IMR-90 (cell line): Measurements from ENCODE around the gene SCTR. TPM values are rescaled to one million over a fixed set of nuclear protein-coding genes. Genes with fewer than 3 reads are reported as not detected.

Experiments used
- ATAC-seq: fragments of 200-7000 bp; cut with Tn5 transposase; 2 replicates; pipeline ENCODE4 v1.9.1; 2020; ENCODE audit warnings: low read depth, mild to moderate bottlenecking, moderate library complexity
- BruUV-seq: library from RNA; stranded (reverse); fragments of 400-500 nt; replicated peaks from 2 replicates; lab custom pipeline; 2021; lab: Mats Ljungman, UMichigan
- CTCF ChIA-PET: fragments of 300-600 bp; formaldehyde crosslinking; extraction: SDS; loops from one replicate; lab custom pipeline; 2021; ENCODE audit warnings: antibody characterized with exemption; lab: Yijun Ruan, JAX
- POLR2A ChIA-PET: fragments of 300-600 bp; sonication (Branson Sonifier 250); formaldehyde crosslinking; loops from one replicate; lab custom pipeline; 2022; ENCODE audit warnings: antibody characterized with exemption; ENCODE audit not compliant: unreplicated experiment; lab: Charles Lee
- DNase-seq: peaks from one replicate; pipeline ENCODE4 v3.0.0; 2013
- H2AFZ ChIP-seq: replicated peaks from 2 replicates; pipeline ENCODE3; 2013; ENCODE audit warnings: low read length, mild to moderate bottlenecking; ENCODE audit not compliant: poor library complexity
- H2AK5ac ChIP-seq: 2 replicates; pipeline ENCODE4 v1.6.1; 2013; ENCODE audit warnings: low read depth, low read length, inconsistent platforms
- H2AK9ac ChIP-seq: replicated peaks from 2 replicates; pipeline ENCODE3; 2013; ENCODE audit warnings: mild to moderate bottlenecking, low read depth, low read length, moderate library complexity; ENCODE audit not compliant: poor library complexity
- H2BK120ac ChIP-seq: 2 replicates; pipeline ENCODE4 v1.6.1; 2013; ENCODE audit warnings: low read depth, low read length, inconsistent platforms
- H2BK15ac ChIP-seq: 3 replicates; pipeline ENCODE4 v1.6.1; 2013; ENCODE audit warnings: low read depth, low read length, inconsistent platforms
- H2BK20ac ChIP-seq: 2 replicates; pipeline ENCODE4 v1.6.1; 2013; ENCODE audit warnings: low read depth, mild to moderate bottlenecking, inconsistent platforms, low read length, moderate library complexity
- H2BK5ac ChIP-seq: 2 replicates; pipeline ENCODE4 v1.6.1; 2013; ENCODE audit warnings: mild to moderate bottlenecking, low read depth, low read length, inconsistent platforms; ENCODE audit not compliant: poor library complexity, severe bottlenecking
- H3K14ac ChIP-seq: replicated peaks from 2 replicates; pipeline ENCODE4 v1.6.1; 2013; ENCODE audit warnings: low read depth, low read length, inconsistent platforms
- H3K18ac ChIP-seq: 2 replicates; pipeline ENCODE4 v1.6.1; 2013; ENCODE audit warnings: low read depth, low read length, control low read depth
- H3K23ac ChIP-seq: 2 replicates; pipeline ENCODE4 v1.6.1; 2013; ENCODE audit warnings: low read depth, low read length, inconsistent platforms
- H3K27ac ChIP-seq: 2 replicates; pipeline ENCODE4 v1.5.1; 2013; ENCODE audit warnings: mild to moderate bottlenecking, control low read depth, low read length; ENCODE audit not compliant: insufficient read depth
- H3K27me3 ChIP-seq: 2 replicates; pipeline ENCODE4 v1.6.1; 2013; ENCODE audit warnings: low read length; ENCODE audit not compliant: control insufficient read depth, insufficient read depth
- H3K36me3 ChIP-seq: 2 replicates; pipeline ENCODE4 v1.6.1; 2013; ENCODE audit warnings: low read length, mixed read lengths; ENCODE audit not compliant: control insufficient read depth, insufficient read depth
- H3K4ac ChIP-seq: 2 replicates; pipeline ENCODE4 v1.6.1; 2013; ENCODE audit warnings: low read depth, low read length, inconsistent platforms
- H3K4me1 ChIP-seq: 2 replicates; pipeline ENCODE4 v1.6.1; 2013; ENCODE audit warnings: low read length, mixed read lengths; ENCODE audit not compliant: control insufficient read depth, insufficient read depth
- H3K4me2 ChIP-seq: 2 replicates; pipeline ENCODE4 v1.6.1; 2013; ENCODE audit warnings: low read depth, mild to moderate bottlenecking, control low read depth, low read length, moderate library complexity
- H3K4me3 ChIP-seq: 2 replicates; pipeline ENCODE4 v1.5.1; 2013; ENCODE audit warnings: low read depth, mild to moderate bottlenecking, control low read depth, low read length, moderate library complexity; ENCODE audit not compliant: insufficient read depth
- H3K56ac ChIP-seq: 2 replicates; pipeline ENCODE4 v1.6.1; 2013; ENCODE audit warnings: low read length, inconsistent platforms; ENCODE audit not compliant: insufficient read depth; ENCODE audit errors: extremely low read depth
- H3K79me1 ChIP-seq, 2 experiments: 2 replicates each; pipeline ENCODE4 v1.6.1; 2013; ENCODE audit warnings: low read length in 2 of 2, inconsistent platforms in 1 of 2, low read depth in 1 of 2
- H3K9ac ChIP-seq: 2 replicates; pipeline ENCODE4 v1.6.1; 2013; ENCODE audit warnings: low read depth, low read length, control low read depth
- H3K9me1 ChIP-seq: 2 replicates; pipeline ENCODE4 v1.6.1; 2013; ENCODE audit warnings: low read length, inconsistent platforms; ENCODE audit not compliant: insufficient read depth
- H3K9me3 ChIP-seq: 2 replicates; pipeline ENCODE4 v1.6.1; 2013; ENCODE audit warnings: low read length; ENCODE audit not compliant: control insufficient read depth, insufficient read depth
- H4K20me1 ChIP-seq: 2 replicates; pipeline ENCODE4 v1.6.1; 2013; ENCODE audit warnings: low read length, inconsistent platforms; ENCODE audit not compliant: insufficient read depth
- H4K5ac ChIP-seq: 2 replicates; pipeline ENCODE4 v1.6.1; 2013; ENCODE audit warnings: mild to moderate bottlenecking, low read depth, low read length, control low read depth
- H4K8ac ChIP-seq, 2 experiments: 2 replicates each; pipeline ENCODE4 v1.6.1; 2013; ENCODE audit warnings: low read depth in 2 of 2, low read length in 2 of 2, control low read depth in 1 of 2, inconsistent platforms in 1 of 2
- H4K91ac ChIP-seq: 2 replicates; pipeline ENCODE4 v1.6.1; 2013; ENCODE audit warnings: low read depth, low read length, inconsistent platforms; ENCODE audit not compliant: insufficient read depth
- BHLHE40 ChIP-seq: fragments of 150-350 bp; IDR thresholded peaks from 2 replicates; pipeline ENCODE4 v1.6.1; 2016; ENCODE audit warnings: mild to moderate bottlenecking, low read depth, low read length
- CEBPB ChIP-seq: IDR thresholded peaks from 2 replicates; pipeline ENCODE4 v1.6.1; 2012; ENCODE audit warnings: low read depth, low read length, improper control_type of control experiment
- CHD1 ChIP-seq: IDR thresholded peaks from 2 replicates; pipeline ENCODE4 v1.6.1; 2012; ENCODE audit warnings: low read depth, low read length, improper control_type of control experiment
- CTCF ChIP-seq: conservative IDR thresholded peaks from 2 replicates; pipeline ENCODE4 v1.5.1; 2012; ENCODE audit warnings: mild to moderate bottlenecking, low read depth, low read length, improper control_type of control experiment
- ELK1 ChIP-seq: fragments of 150-350 bp; IDR thresholded peaks from 2 replicates; pipeline ENCODE4 v1.6.1; 2016; ENCODE audit warnings: low read depth, mild to moderate bottlenecking, low read length, moderate library complexity, borderline replicate concordance
- FOS ChIP-seq: fragments of 150-350 bp; IDR thresholded peaks from 2 replicates; pipeline ENCODE4 v1.6.1; 2016; ENCODE audit warnings: low read depth, low read length
- MAFK ChIP-seq: IDR thresholded peaks from 2 replicates; pipeline ENCODE4 v1.6.1; 2012; ENCODE audit warnings: low read depth, low read length, improper control_type of control experiment
- MAZ ChIP-seq: IDR thresholded peaks from 2 replicates; pipeline ENCODE4 v1.6.1; 2012; ENCODE audit warnings: low read depth, mild to moderate bottlenecking, low read length, improper control_type of control experiment, moderate library complexity, borderline replicate concordance
- MXI1 ChIP-seq: IDR thresholded peaks from 2 replicates; pipeline ENCODE4 v1.6.1; 2012; ENCODE audit warnings: low read depth, mild to moderate bottlenecking, low read length, moderate library complexity, borderline replicate concordance
- NFE2L2 ChIP-seq: fragments of 150-350 bp; IDR thresholded peaks from 2 replicates; pipeline ENCODE4 v1.6.1; 2016; ENCODE audit warnings: low read depth, mild to moderate bottlenecking, low read length
- POLR2A ChIP-seq: IDR thresholded peaks from 2 replicates; pipeline ENCODE4 v1.6.1; 2012; ENCODE audit warnings: mild to moderate bottlenecking, low read depth, low read length
- RAD21 ChIP-seq: IDR thresholded peaks from 2 replicates; pipeline ENCODE4 v1.6.1; 2012; ENCODE audit warnings: low read length, improper control_type of control experiment
- RCOR1 ChIP-seq: IDR thresholded peaks from 2 replicates; pipeline ENCODE4 v1.6.1; 2012; ENCODE audit warnings: mild to moderate bottlenecking, low read length, improper control_type of control experiment; ENCODE audit not compliant: insufficient replicate concordance
- SMC3 ChIP-seq: fragments of 150-350 bp; IDR thresholded peaks from 2 replicates; pipeline ENCODE4 v1.6.1; 2016; ENCODE audit warnings: low read depth, mild to moderate bottlenecking, antibody characterized with exemption, low read length, moderate library complexity
- USF2 ChIP-seq: fragments of 150-350 bp; IDR thresholded peaks from 2 replicates; pipeline ENCODE4 v1.6.1; 2017; ENCODE audit warnings: mild to moderate bottlenecking, antibody characterized with exemption, low read length, low read depth
- WGBS, 2 experiments: methylation state at CpG; one replicate each; pipeline versions ENCODE4 v1.1.5 to v1.1.7; 2013; ENCODE audit warnings: missing lambda C conversion rate in 2 of 2; ENCODE audit not compliant: insufficient read length in 1 of 2; ENCODE audit errors: extremely low coverage in 2 of 2; 5-methylcytosine and 5-hydroxymethylcytosine counted together
- dilution Hi-C: fragments of 300-500 bp; cut with HindIII; formaldehyde crosslinking; loops from one replicate; pipeline ENCODE4 v1.14.3; 2018; ENCODE audit warnings: low sequenced_read_pairs; ENCODE audit not compliant: unreplicated experiment
- in situ Hi-C: fragments of 300-500 bp; cut with MboI; formaldehyde crosslinking; loops from 3 replicates; pipeline ENCODE4 v1.14.3; 2019; ENCODE audit warnings: low sequenced_read_pairs, inconsistent platforms, mixed read lengths
- intact Hi-C: fragments of 100-400 bp; cut with micrococcal nuclease; formaldehyde crosslinking; loops from 2 replicates; pipeline ENCODE4 v1.10.0; 2022
- polyA plus RNA-seq, 3 experiments: library from polyadenylated mRNA; depleted of rRNA; stranded (reverse); fragments of >200 nt; gene quantifications; 2 replicates each; pipeline ENCODE4 v1.2.3, GENCODE V29; 2012; ENCODE audit warnings: low replicate concordance in 1 of 3
- total RNA-seq: library from RNA; depleted of rRNA; stranded (reverse); fragments of >200 nt; gene quantifications from 2 replicates; pipeline ENCODE4 v1.2.3, GENCODE V29; 2012

Gene SCTR
- total and polyA plus RNA-seq, 2 of the 4 experiments (the other 2 are of a cell fraction): not detected

DNA sequence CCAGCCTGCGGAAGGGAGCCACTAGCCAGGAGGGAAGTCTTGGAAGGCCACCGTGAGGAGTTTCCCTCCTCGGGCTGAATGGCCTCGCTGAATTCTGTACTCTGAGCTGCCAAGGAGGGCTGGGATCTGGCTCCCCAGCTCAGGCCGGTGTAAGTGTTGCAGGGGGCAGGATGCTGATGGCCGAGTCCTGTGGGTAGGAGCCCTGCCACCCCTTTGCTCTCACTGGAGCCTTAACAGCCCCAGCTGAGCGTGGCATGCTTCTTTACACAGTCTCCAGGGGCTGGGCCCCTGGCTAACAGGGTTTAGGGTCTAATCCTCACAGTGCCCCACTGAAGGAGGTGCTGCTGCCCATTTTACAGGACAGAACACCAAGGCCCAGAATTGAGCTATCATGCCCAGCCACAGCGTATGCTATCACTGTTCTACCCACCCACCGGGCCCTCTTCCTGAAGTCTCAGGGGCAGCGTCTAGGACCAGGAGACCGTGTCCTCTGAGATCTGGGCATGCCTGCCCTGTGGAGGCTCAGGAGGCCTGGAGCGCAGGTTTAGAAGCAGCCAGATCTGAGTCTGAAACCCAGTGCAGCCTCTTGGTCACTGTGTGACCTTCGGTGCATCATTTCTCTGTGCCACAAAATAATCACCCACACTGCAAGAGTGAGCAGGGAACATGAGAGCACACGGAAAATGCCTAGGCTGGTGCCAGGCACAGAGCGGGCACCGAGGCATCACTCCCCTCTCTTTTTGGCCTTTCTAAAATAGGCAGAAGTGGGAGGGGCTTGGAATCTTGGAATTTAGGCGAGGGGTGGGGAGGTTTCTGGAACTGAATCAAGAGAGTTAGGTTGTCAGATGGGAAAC, 49.7 kb downstream of the SCTR start:
- Histone ChIP-seq H3K18ac (no peak overlapping the region), H3K4ac (no peak overlapping the region), H3K4me3 (no peak overlapping the region), H4K5ac (no peak overlapping the region), H3K27ac (no peak overlapping the region), H4K8ac (no peak overlapping the region), H3K56ac (no peak overlapping the region), H3K23ac (no peak overlapping the region), H3K27me3 (peaks cover 16% of the 10 kb centered on the region), H4K91ac (no peak overlapping the region), H2BK15ac (no peak overlapping the region), H3K14ac (no peak overlapping the region), H2AK5ac (no peak overlapping the region), H2BK5ac (no peak overlapping the region), H2BK120ac (no peak overlapping the region), H2AFZ (no peak overlapping the region), H3K4me1 (no peaks in the 10 kb centered on the region), H3K9me1 (no peaks in the 10 kb centered on the region), H3K9ac (no peak overlapping the region), H3K4me2 (no peak overlapping the region), H3K79me1 (no peaks in the 10 kb centered on the region), H2AK9ac (no peak overlapping the region), H3K9me3 (no peaks in the 10 kb centered on the region), H3K36me3 (no peaks in the 10 kb centered on the region), H2BK20ac (no peak overlapping the region), H4K20me1 (no peaks in the 10 kb centered on the region)
- in situ Hi-C loops: no loop called here
- intact Hi-C loops: loop anchor here (5.0 kb wide), 2 partner anchors 462 to 592 kb away; no protein-coding TSS in a partner anchor
- WGBS, 2 experiments: 80% methylated on average over 3 of the region's 17 CpGs; no CpG with 5 or more reads in 1 of the 2 experiments
- no peak for ATAC-seq
- no TSS peak for BruUV-seq
- CTCF ChIA-PET: no interaction called here
- no peak for DNase-seq
- dilution Hi-C loops: no loop called here
- POLR2A ChIA-PET: no interaction called here
- TF ChIP-seq RCOR1 (no peak), CEBPB (no peak), CTCF (no peak), RAD21 (no peak), MAZ (no peak), MAFK (no peak), MXI1 (no peak), BHLHE40 (no peak), SMC3 (no peak), FOS (no peak), NFE2L2 (no peak), ELK1 (no peak), POLR2A (no peak), CHD1 (no peak), USF2 (no peak)
